Skeletal muscle cell (primary cell): ENCODE measurements around the gene HSPBP1.
A peak's percentile ranks its signal among the peaks of the same experiment; 100 is the strongest.

Source experiments
- DNase-seq: peaks from one replicate; pipeline ENCODE4 v3.0.0-alpha.2; 2010; ENCODE audit warnings: low read depth
- H3K4me3 ChIP-seq: 2 replicates; pipeline ENCODE4 v1.5.1; 2011; ENCODE audit warnings: low read depth, mild to moderate bottlenecking, control low read depth, low read length, moderate library complexity

The HSPBP1 gene

GRCh38 chr19:55278391-55279135, 1.3 kb downstream of the HSPBP1 start:
- peak overlapping the region; percentile 84 for H3K4me3 ChIP-seq

GRCh38 chr19:55277494-55277893, 2.4 kb downstream of the HSPBP1 start:
- DNase-seq = no peak
- H3K4me3 ChIP-seq = no peak overlapping the region

More at GRCh38 chr19:55278391-55279135, 1.3 kb downstream of the HSPBP1 start:
- DNase-seq = no peak

- DNase-seq = no peak
- H3K4me3 ChIP-seq = no peak overlapping the region
Measured at GRCh38 chr19:55276720-55277430, 3.0 kb downstream of the HSPBP1 start.

GRCh38 chr19:55275851-55276719, 3.8 kb downstream of the HSPBP1 start:
- no peak overlapping the region for H3K4me3 ChIP-seq
- no peak for DNase-seq

GRCh38 chr19:55273978-55274707, 5.8 kb downstream of the HSPBP1 start:
- no peak for DNase-seq
- no peak overlapping the region for H3K4me3 ChIP-seq

- no peak overlapping the region for H3K4me3 ChIP-seq
Measured at GRCh38 chr19:55272142-55272541, 7.8 kb downstream of the HSPBP1 start.

GRCh38 chr19:55270172-55270942, 9.6 kb downstream of the HSPBP1 start:
- no peak for DNase-seq
- H3K4me3 ChIP-seq = no peak overlapping the region

More at GRCh38 chr19:55272142-55272541, 7.8 kb downstream of the HSPBP1 start:
- no peak for DNase-seq

- H3K4me3 ChIP-seq = no peak overlapping the region
- no peak for DNase-seq
Measured at GRCh38 chr19:55269299-55269698, 10.6 kb downstream of the HSPBP1 start.

GRCh38 chr19:55266840-55267239, 13.1 kb downstream of the HSPBP1 start:
- DNase-seq = no peak
- no peak overlapping the region for H3K4me3 ChIP-seq

GRCh38 chr19:55266404-55266803, 13.5 kb downstream of the HSPBP1 start:
- H3K4me3 ChIP-seq = no peak overlapping the region
- DNase-seq = no peak

- no peak for DNase-seq
- H3K4me3 ChIP-seq = no peak overlapping the region
Measured at GRCh38 chr19:55265723-55266386, 14.1 kb downstream of the HSPBP1 start.

GRCh38 chr19:55265173-55265572, 14.7 kb downstream of the HSPBP1 start:
- no peak overlapping the region for H3K4me3 ChIP-seq
- DNase-seq = no peak

- no peak overlapping the region for H3K4me3 ChIP-seq
- DNase-seq = no peak
Measured at GRCh38 chr19:55264531-55264930, 15.4 kb downstream of the HSPBP1 start.

GRCh38 chr19:55262359-55262758, 17.6 kb downstream of the HSPBP1 start:
- no peak for DNase-seq
- no peak overlapping the region for H3K4me3 ChIP-seq

GRCh38 chr19:55261671-55262126, 18.2 kb downstream of the HSPBP1 start:
- no peak overlapping the region for H3K4me3 ChIP-seq
- no peak for DNase-seq

- H3K4me3 ChIP-seq = peak overlapping the region; percentile 81
- no peak for DNase-seq
Measured at GRCh38 chr19:55259540-55260210, 20.2 kb downstream of the HSPBP1 start.

- DNase-seq = peak; percentile 98
- peak within 1 kb of the TSS; percentile 81 for H3K4me3 ChIP-seq
Measured at GRCh38 chr19:55258828-55259539, 20.9 kb downstream of the HSPBP1 start, which contains the start of gene PPP6R1. TSS of gene PPP6R1 (minus strand) at chr19:55259017. CDS start at chr19:55247103, 11,914 bp downstream.
